RWPE2 (cell line): ENCODE measurements around the gene BMX.

ENCODE experiments used
- ATAC-seq: fragments of 200-7000 bp; cut with Tn5 transposase; 3 replicates; pipeline ENCODE4 v1.9.1; 2021; ENCODE audit warnings: low read depth
- DNase-seq: peaks from one replicate; pipeline ENCODE4 v3.0.0-alpha.2; 2020; ENCODE audit warnings: low spot score
- H3K27ac ChIP-seq: fragments of 450-650 bp; 2 replicates; pipeline ENCODE4 v1.5.1; 2017; ENCODE audit warnings: mild to moderate bottlenecking; ENCODE audit not compliant: poor library complexity, severe bottlenecking
- H3K27me3 ChIP-seq: fragments of 250-450 bp; sonication (Bioruptor Pico); 2 replicates; pipeline ENCODE4 v1.5.1; 2021; ENCODE audit warnings: mild to moderate bottlenecking, moderate library complexity; ENCODE audit not compliant: insufficient read depth, poor library complexity, severe bottlenecking
- H3K36me3 ChIP-seq: fragments of 250-450 bp; sonication (Bioruptor Pico); 2 replicates; pipeline ENCODE4 v1.5.1; 2020; ENCODE audit warnings: low read depth, mild to moderate bottlenecking, moderate library complexity
- H3K4me1 ChIP-seq: fragments of 250-450 bp; sonication (Bioruptor Pico); 2 replicates; pipeline ENCODE4 v1.5.1; 2021; ENCODE audit warnings: mild to moderate bottlenecking, moderate library complexity; ENCODE audit not compliant: insufficient read depth, poor library complexity, severe bottlenecking
- H3K4me3 ChIP-seq: fragments of 250-450 bp; sonication (Bioruptor Pico); 2 replicates; pipeline ENCODE4 v1.5.1; 2021; ENCODE audit warnings: mild to moderate bottlenecking, moderate library complexity; ENCODE audit not compliant: severe bottlenecking
- H3K9me3 ChIP-seq: fragments of 250-450 bp; sonication (Bioruptor Pico); 2 replicates; pipeline ENCODE4 v1.5.1; 2021; ENCODE audit warnings: mild to moderate bottlenecking, moderate library complexity; ENCODE audit not compliant: severe bottlenecking
- CTCF ChIP-seq: fragments of 450-650 bp; IDR thresholded peaks from one replicate; pipeline ENCODE4 v1.5.1; 2017; ENCODE audit warnings: mild to moderate bottlenecking, moderate library complexity; ENCODE audit not compliant: poor library complexity, severe bottlenecking

Gene BMX

GRCh38 chrX:15468036-15468435 is 32.6 kb upstream of the BMX start:
- DNase-seq (no peak), ATAC-seq (no peak; the same call in 2 of the 3 replicates)
- no peaks in the 10 kb centered on the region for H3K4me1 ChIP-seq
- H3K36me3 ChIP-seq: no peaks in the 10 kb centered on the region
- no peak overlapping the region for H3K27ac ChIP-seq
- H3K4me3 ChIP-seq: no peak overlapping the region
- H3K9me3 ChIP-seq: no peaks in the 10 kb centered on the region
- H3K27me3 ChIP-seq: no peaks in the 10 kb centered on the region
- TF ChIP-seq CTCF: peak; percentile 24

GRCh38 chrX:15469613-15470012 is 31.0 kb upstream of the BMX start:
- no peaks in the 10 kb centered on the region for H3K9me3 ChIP-seq
- no peak overlapping the region for H3K4me3 ChIP-seq
- no peaks in the 10 kb centered on the region for H3K27me3 ChIP-seq
- H3K27ac ChIP-seq: no peak overlapping the region
- no peak for TF ChIP-seq CTCF
- H3K4me1 ChIP-seq: peaks cover 3% of the 10 kb centered on the region
- no peak for ATAC-seq
- no peak for DNase-seq
- H3K36me3 ChIP-seq: no peaks in the 10 kb centered on the region

GRCh38 chrX:15471028-15471427 is 29.6 kb upstream of the BMX start:
- Histone ChIP-seq H3K36me3 (no peaks in the 10 kb centered on the region), H3K27me3 (no peaks in the 10 kb centered on the region), H3K4me1 (peaks cover 12% of the 10 kb centered on the region), H3K4me3 (no peak overlapping the region), H3K27ac (no peak overlapping the region), H3K9me3 (no peaks in the 10 kb centered on the region)
- peak; percentile 77 for ATAC-seq
- no peak for DNase-seq
- TF ChIP-seq CTCF: peak; percentile 76

DNA sequence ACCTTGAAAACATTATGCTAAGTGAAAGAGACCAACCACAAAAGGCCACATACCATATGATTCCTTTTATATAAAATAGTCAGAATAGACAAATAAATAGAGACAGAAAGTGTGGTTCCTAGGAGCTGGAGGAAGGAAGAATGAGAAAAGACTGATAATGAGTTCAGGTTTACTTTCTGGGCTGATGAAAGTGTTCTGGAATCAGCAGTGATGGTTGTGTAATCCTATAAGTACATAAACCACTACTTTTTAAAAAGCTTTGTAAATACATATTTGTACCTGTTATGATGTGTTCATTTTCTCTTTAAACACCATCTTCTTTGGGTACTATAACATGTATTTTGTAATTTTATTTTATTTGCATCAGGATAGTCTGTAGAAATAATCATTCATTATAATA is 28.1 kb upstream of the BMX start:
- DNase-seq: no peak
- Histone ChIP-seq H3K27me3 (no peaks in the 10 kb centered on the region), H3K9me3 (no peaks in the 10 kb centered on the region), H3K4me1 (peaks cover 12% of the 10 kb centered on the region), H3K4me3 (no peak overlapping the region), H3K27ac (no peak overlapping the region), H3K36me3 (no peaks in the 10 kb centered on the region)
- no peak for TF ChIP-seq CTCF
- no peak for ATAC-seq

DNA sequence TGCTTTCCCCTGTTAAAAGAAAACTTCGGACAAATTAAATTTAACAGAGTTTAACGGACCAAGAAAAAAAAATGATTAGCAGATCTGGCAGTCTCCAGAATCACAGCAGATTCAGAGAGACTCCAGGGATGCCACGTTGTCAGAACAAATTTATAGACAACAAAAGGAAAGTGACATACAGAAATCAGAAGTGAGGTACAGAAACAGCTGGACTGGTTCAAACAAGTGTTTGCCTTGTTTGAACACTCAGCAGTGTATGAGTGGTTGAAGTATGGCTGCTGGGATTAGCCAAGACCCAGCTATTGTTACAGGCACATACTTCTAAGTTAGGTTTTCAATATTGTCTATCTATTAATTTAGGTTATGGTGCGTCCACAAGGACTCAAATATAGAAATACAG is 26.6 kb upstream of the BMX start:
- H3K9me3 ChIP-seq: no peaks in the 10 kb centered on the region
- H3K27me3 ChIP-seq: no peaks in the 10 kb centered on the region
- DNase-seq: no peak
- H3K4me3 ChIP-seq: no peak overlapping the region
- no peaks in the 10 kb centered on the region for H3K36me3 ChIP-seq
- H3K4me1 ChIP-seq: peaks cover 12% of the 10 kb centered on the region
- ATAC-seq: no peak
- no peak for TF ChIP-seq CTCF
- H3K27ac ChIP-seq: peak overlapping the region; percentile 30
